Left hindlimb (tissue), 1 donor: ENCODE data around the gene DIABLO.
"Not testable (repeated sequence)": the region's sequence is repeated elsewhere in the genome, so short reads cannot be mapped to it uniquely, and the experiment has no call there.

Experiments
- DNase-seq: peaks from one replicate; pipeline ENCODE4 v3.0.0-alpha.2; 2018

The DIABLO gene

GRCh38 chr12:122187466-122187865, 38.4 kb downstream of the DIABLO start:
- DNase-seq: no peak

GRCh38 chr12:122185494-122186082, 40.3 kb downstream of the DIABLO start:
- DNase-seq: no peak

- DNase-seq: no peak
Measured at GRCh38 chr12:122185079-122185478, 40.8 kb downstream of the DIABLO start.

GRCh38 chr12:122184517-122184916, 41.3 kb downstream of the DIABLO start:
- no peak for DNase-seq

- no peak for DNase-seq
Measured at GRCh38 chr12:122183588-122183940, 42.3 kb downstream of the DIABLO start.

- DNase-seq: no peak
Measured at GRCh38 chr12:122182887-122183587, 42.8 kb downstream of the DIABLO start, which contains the start of gene LRRC43. TSS of gene LRRC43 (plus strand) at chr12:122183123. CDS start at chr12:122183145, 22 bp downstream.

GRCh38 chr12:122176473-122176872, 49.4 kb downstream of the DIABLO start:
- DNase-seq: not testable (repeated sequence)

GRCh38 chr12:122174155-122174845, 51.6 kb downstream of the DIABLO start, which contains the start of gene IL31:
TSS of gene IL31 (minus strand) at chr12:122174221. CDS start at chr12:122174172, 49 bp downstream.
- DNase-seq: no peak

- no peak for DNase-seq
Measured at GRCh38 chr12:122172262-122172939, 53.5 kb downstream of the DIABLO start.

- DNase-seq: no peak
Measured at GRCh38 chr12:122171399-122171798, 54.5 kb downstream of the DIABLO start.

GRCh38 chr12:122168492-122168891, 57.4 kb downstream of the DIABLO start:
- no peak for DNase-seq

GRCh38 chr12:122167356-122167925, 58.4 kb downstream of the DIABLO start:
- DNase-seq: no peak

- no peak for DNase-seq
Measured at GRCh38 chr12:122166422-122167349, 59.2 kb downstream of the DIABLO start.

- no peak for DNase-seq
Measured at GRCh38 chr12:122162976-122163375, 62.9 kb downstream of the DIABLO start.

- no peak for DNase-seq
Measured at GRCh38 chr12:122161682-122162081, 64.2 kb downstream of the DIABLO start.

GRCh38 chr12:122160761-122161160, 65.1 kb downstream of the DIABLO start:
- DNase-seq: no peak

- no peak for DNase-seq
Measured at GRCh38 chr12:122159882-122160281, 66.0 kb downstream of the DIABLO start.

GRCh38 chr12:122158700-122159285, 67.1 kb downstream of the DIABLO start:
- DNase-seq: no peak
